Measurements from ENCODE around the gene TRPM6.
"Not testable (repeated sequence)": the region's sequence is repeated elsewhere in the genome, so short reads cannot be mapped to it uniquely, and the experiment has no call there.

TRPM6 gene

DNA sequence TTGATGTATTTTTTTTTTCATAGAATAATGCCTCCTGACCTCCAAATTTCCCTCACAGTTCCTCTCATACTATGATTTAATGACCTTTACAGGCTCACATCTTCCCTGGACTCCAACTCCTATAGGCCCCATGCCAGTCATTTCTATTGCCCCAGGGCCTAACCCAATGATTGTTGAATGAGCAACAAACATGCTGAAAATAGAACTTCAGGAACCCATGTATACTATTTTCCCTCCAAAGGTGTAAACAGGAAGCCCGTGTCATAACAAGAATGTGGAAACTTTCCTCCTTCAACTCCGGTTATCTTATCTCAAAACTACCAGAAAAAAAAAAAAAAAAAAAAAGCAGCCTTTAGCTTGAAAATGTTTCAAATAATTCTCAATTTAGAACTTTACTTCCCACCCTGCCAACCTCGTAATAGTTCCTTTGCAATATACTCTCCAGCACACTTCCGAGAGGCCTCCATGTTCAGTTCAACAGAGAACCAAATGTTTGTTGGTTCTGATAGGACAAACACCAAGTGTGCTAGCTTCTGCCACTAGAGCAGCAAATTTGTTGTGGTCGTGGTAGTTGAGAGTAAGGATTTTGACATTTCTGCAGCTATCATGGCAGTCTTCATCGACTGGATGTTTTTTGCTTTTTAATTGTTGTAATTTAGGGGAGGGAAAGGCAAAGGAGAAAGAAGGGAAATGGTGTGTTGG is 25.8 kb downstream of the TRPM6 start:
- H3K27ac ChIP-seq (ENCODE audit: low read depth, low read length) = no peak overlapping the region
- no peaks in the 10 kb centered on the region for H3K79me2 ChIP-seq (ENCODE audit: insufficient read depth, low read length)
- no peaks in the 10 kb centered on the region for H3K27me3 ChIP-seq (ENCODE audit: low read length)
- H3K4me2 ChIP-seq (ENCODE audit: low read depth, low read length, poor library complexity, severe bottlenecking) = no peak overlapping the region
- H3K9me3 ChIP-seq (ENCODE audit: insufficient read depth, low read length) = no peaks in the 10 kb centered on the region
- no peak overlapping the region for H3K4me3 ChIP-seq (ENCODE audit: insufficient read depth, low read length, poor library complexity, severe bottlenecking)
- no peaks in the 10 kb centered on the region for H3K9me2 ChIP-seq (replicated peaks; ENCODE audit: insufficient read depth, low read length)
- H3K9ac ChIP-seq (ENCODE audit: low read length) = no peak overlapping the region
- TF ChIP-seq, protein P1, sequence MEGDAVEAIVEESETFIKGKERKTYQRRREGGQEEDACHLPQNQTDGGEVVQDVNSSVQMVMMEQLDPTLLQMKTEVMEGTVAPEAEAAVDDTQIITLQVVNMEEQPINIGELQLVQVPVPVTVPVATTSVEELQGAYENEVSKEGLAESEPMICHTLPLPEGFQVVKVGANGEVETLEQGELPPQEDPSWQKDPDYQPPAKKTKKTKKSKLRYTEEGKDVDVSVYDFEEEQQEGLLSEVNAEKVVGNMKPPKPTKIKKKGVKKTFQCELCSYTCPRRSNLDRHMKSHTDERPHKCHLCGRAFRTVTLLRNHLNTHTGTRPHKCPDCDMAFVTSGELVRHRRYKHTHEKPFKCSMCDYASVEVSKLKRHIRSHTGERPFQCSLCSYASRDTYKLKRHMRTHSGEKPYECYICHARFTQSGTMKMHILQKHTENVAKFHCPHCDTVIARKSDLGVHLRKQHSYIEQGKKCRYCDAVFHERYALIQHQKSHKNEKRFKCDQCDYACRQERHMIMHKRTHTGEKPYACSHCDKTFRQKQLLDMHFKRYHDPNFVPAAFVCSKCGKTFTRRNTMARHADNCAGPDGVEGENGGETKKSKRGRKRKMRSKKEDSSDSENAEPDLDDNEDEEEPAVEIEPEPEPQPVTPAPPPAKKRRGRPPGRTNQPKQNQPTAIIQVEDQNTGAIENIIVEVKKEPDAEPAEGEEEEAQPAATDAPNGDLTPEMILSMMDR (IDR thresholded peaks at IDR 0.05; ENCODE audit: insufficient read depth, low read length, poor library complexity, severe bottlenecking) = no peak
- TF ChIP-seq EZH2phosphoT487 (conservative IDR thresholded peaks at IDR 0.05; ENCODE audit: low read length) = no peak
- no peaks in the 10 kb centered on the region for H3F3A ChIP-seq (ENCODE audit: insufficient read depth)
- H2AFZ ChIP-seq (ENCODE audit: low read depth, low read length, severe bottlenecking) = no peak overlapping the region
- H3K36me3 ChIP-seq (ENCODE audit: low read length) = no peaks in the 10 kb centered on the region
- H4K20me1 ChIP-seq (ENCODE audit: low read depth, low read length) = no peaks in the 10 kb centered on the region

DNA sequence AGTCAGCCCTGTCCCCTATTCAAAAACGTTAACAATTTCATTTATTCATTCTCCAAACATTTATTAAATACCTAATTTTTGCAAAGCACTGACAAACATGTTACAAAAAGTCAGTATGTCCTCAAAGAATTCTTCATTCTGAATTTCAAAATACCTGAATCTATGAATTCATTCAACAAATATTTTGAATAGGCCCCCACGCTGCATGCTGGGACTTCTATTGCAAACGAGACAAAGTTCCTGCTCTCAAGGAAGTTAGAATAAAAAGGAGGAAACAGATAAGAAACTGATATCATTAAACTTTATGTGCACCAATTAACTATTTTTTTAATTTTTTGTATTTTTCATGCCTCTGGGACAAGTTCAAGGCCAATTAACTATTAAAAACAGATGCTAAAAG is 26.6 kb downstream of the TRPM6 start:
- H3K27ac ChIP-seq (ENCODE audit: low read depth, low read length) = no peak overlapping the region
- no peaks in the 10 kb centered on the region for H3K36me3 ChIP-seq (ENCODE audit: low read length)
- no peaks in the 10 kb centered on the region for H3F3A ChIP-seq (ENCODE audit: insufficient read depth)

DNA sequence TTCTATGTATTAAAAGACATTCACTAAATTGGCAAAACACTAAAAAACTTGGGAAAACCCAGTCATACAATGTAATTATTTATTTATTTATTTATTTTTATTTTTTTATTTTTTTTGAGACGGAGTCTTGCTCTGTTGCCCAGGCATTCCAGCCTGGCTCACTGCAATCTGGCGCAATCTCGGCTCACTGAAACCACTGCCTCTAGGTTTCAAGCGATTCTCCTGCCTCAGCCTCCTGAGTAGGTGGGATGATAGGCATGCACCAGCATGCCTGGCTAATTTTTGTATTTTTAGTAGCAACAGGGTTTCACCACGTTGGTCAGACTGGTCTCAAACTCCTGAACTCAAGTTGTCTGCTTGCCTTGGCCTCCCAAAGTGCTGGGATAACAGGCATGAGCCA is 27.5 kb downstream of the TRPM6 start:
- H3K4me2 ChIP-seq (ENCODE audit: low read depth, low read length, poor library complexity, severe bottlenecking); H4K20me1 ChIP-seq (ENCODE audit: low read depth, low read length); H3K4me3 ChIP-seq (ENCODE audit: insufficient read depth, low read length, poor library complexity, severe bottlenecking); H3K36me3 ChIP-seq (ENCODE audit: low read length); H2AFZ ChIP-seq (ENCODE audit: low read depth, low read length, severe bottlenecking); H3K79me2 ChIP-seq (ENCODE audit: insufficient read depth, low read length); H3K9ac ChIP-seq (ENCODE audit: low read length); H3F3A ChIP-seq (ENCODE audit: insufficient read depth); H3K27me3 ChIP-seq (ENCODE audit: low read length); H3K9me3 ChIP-seq (ENCODE audit: insufficient read depth, low read length); H3K27ac ChIP-seq (ENCODE audit: low read depth, low read length); H3K9me2 ChIP-seq (replicated peaks; ENCODE audit: insufficient read depth, low read length): not testable (repeated sequence)

More for the DNA sequence above, 26.6 kb downstream of the TRPM6 start:
- H3K9ac ChIP-seq (ENCODE audit: low read length) = no peak overlapping the region
- TF ChIP-seq, protein P1 (IDR thresholded peaks at IDR 0.05; ENCODE audit: insufficient read depth, low read length, poor library complexity, severe bottlenecking) = no peak
- TF ChIP-seq EZH2phosphoT487 (conservative IDR thresholded peaks at IDR 0.05; ENCODE audit: low read length) = no peak
- no peaks in the 10 kb centered on the region for H3K79me2 ChIP-seq (ENCODE audit: insufficient read depth, low read length)
- no peaks in the 10 kb centered on the region for H4K20me1 ChIP-seq (ENCODE audit: low read depth, low read length)
- H3K9me2 ChIP-seq (replicated peaks; ENCODE audit: insufficient read depth, low read length) = no peaks in the 10 kb centered on the region
- H3K4me3 ChIP-seq (ENCODE audit: insufficient read depth, low read length, poor library complexity, severe bottlenecking) = no peak overlapping the region
- H3K4me2 ChIP-seq (ENCODE audit: low read depth, low read length, poor library complexity, severe bottlenecking) = no peak overlapping the region
- no peaks in the 10 kb centered on the region for H3K27me3 ChIP-seq (ENCODE audit: low read length)
- no peaks in the 10 kb centered on the region for H3K9me3 ChIP-seq (ENCODE audit: insufficient read depth, low read length)
- no peak overlapping the region for H2AFZ ChIP-seq (ENCODE audit: low read depth, low read length, severe bottlenecking)

DNA sequence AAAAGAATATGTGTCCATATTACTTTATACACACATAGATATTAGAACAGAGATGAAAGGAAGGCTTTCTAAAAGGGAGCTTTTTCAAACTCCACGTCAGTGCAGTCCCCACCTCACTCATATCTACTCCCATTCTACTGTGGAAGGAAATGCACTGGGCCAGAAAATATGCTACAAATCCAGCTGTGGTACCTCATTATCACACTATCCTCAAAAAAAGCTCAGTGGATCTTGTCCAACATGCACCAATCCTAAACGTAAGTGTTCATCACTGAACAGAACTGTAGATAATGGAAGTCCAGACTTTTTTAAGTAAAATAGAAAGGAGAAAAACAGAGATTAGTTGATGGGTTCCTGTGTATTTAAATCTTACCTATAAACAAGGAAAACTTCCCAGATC is 27.9 kb downstream of the TRPM6 start:
- H3K4me3 ChIP-seq (ENCODE audit: insufficient read depth, low read length, poor library complexity, severe bottlenecking) = no peak overlapping the region
- TF ChIP-seq EZH2phosphoT487 (conservative IDR thresholded peaks at IDR 0.05; ENCODE audit: low read length) = no peak
- TF ChIP-seq, protein P1 (IDR thresholded peaks at IDR 0.05; ENCODE audit: insufficient read depth, low read length, poor library complexity, severe bottlenecking) = no peak
- no peaks in the 10 kb centered on the region for H3K27me3 ChIP-seq (ENCODE audit: low read length)
- H3F3A ChIP-seq (ENCODE audit: insufficient read depth) = no peaks in the 10 kb centered on the region
- H3K79me2 ChIP-seq (ENCODE audit: insufficient read depth, low read length) = no peaks in the 10 kb centered on the region
- H3K4me2 ChIP-seq (ENCODE audit: low read depth, low read length, poor library complexity, severe bottlenecking) = no peak overlapping the region
- no peak overlapping the region for H2AFZ ChIP-seq (ENCODE audit: low read depth, low read length, severe bottlenecking)
- H3K27ac ChIP-seq (ENCODE audit: low read depth, low read length) = no peak overlapping the region
- no peaks in the 10 kb centered on the region for H3K36me3 ChIP-seq (ENCODE audit: low read length)
- H3K9ac ChIP-seq (ENCODE audit: low read length) = no peak overlapping the region
- no peaks in the 10 kb centered on the region for H3K9me3 ChIP-seq (ENCODE audit: insufficient read depth, low read length)
- no peaks in the 10 kb centered on the region for H3K9me2 ChIP-seq (replicated peaks; ENCODE audit: insufficient read depth, low read length)
- H4K20me1 ChIP-seq (ENCODE audit: low read depth, low read length) = no peaks in the 10 kb centered on the region

All from SU-DHL-6 (cell line).